KOPT-K1 (cell line): Measurements from ENCODE around the gene PPP1R12B.
A peak's percentile ranks its signal among the peaks of the same experiment; 100 is the strongest.
"Not testable (repeated sequence)": the region's sequence is repeated elsewhere in the genome, so short reads cannot be mapped to it uniquely, and the experiment has no call there.

Source experiments
- H3K27ac ChIP-seq: fragments of 200-600 bp; sonication (generic); 2 replicates; pipeline ENCODE4 v1.5.1; 2016; ENCODE audit warnings: antibody characterized with exemption, mild to moderate bottlenecking, low read depth, low read length; ENCODE audit not compliant: poor library complexity, severe bottlenecking
- H3K36me3 ChIP-seq: fragments of 200-600 bp; sonication (generic); 2 replicates; pipeline ENCODE4 v1.5.1; 2017; ENCODE audit warnings: antibody characterized with exemption, mild to moderate bottlenecking, low read length, moderate library complexity; ENCODE audit not compliant: insufficient read depth
- H3K9me3 ChIP-seq: fragments of 200-600 bp; sonication (generic); 2 replicates; pipeline ENCODE4 v1.5.1; 2017; ENCODE audit warnings: antibody characterized with exemption, low read length, mild to moderate bottlenecking; ENCODE audit not compliant: insufficient read depth, poor library complexity, severe bottlenecking

PPP1R12B gene

GRCh38 chr1:202433155-202434043 is 84.9 kb downstream of the PPP1R12B start:
- no peak overlapping the region for H3K27ac ChIP-seq
- peaks cover 15% of the 10 kb centered on the region; the same call in 1 of the 2 replicates for H3K36me3 ChIP-seq

GRCh38 chr1:202434059-202434458 is 85.6 kb downstream of the PPP1R12B start:
- H3K9me3 ChIP-seq: no peaks in the 10 kb centered on the region
- H3K36me3 ChIP-seq: peaks cover 21% of the 10 kb centered on the region; the same call in 1 of the 2 replicates
- H3K27ac ChIP-seq: no peak overlapping the region

More at GRCh38 chr1:202433155-202434043, 84.9 kb downstream of the PPP1R12B start:
- H3K9me3 ChIP-seq: no peaks in the 10 kb centered on the region

- no peak overlapping the region for H3K27ac ChIP-seq
- peaks cover 20% of the 10 kb centered on the region; the same call in 1 of the 2 replicates for H3K36me3 ChIP-seq
- H3K9me3 ChIP-seq: no peaks in the 10 kb centered on the region
Measured at GRCh38 chr1:202438393-202439174, 90.1 kb downstream of the PPP1R12B start.

- Histone ChIP-seq H3K9me3 (no peaks in the 10 kb centered on the region), H3K36me3 (peaks cover 20% of the 10 kb centered on the region; the same call in 1 of the 2 replicates), H3K27ac (no peak overlapping the region)
Measured at GRCh38 chr1:202439308-202439707, 90.8 kb downstream of the PPP1R12B start.

GRCh38 chr1:202448140-202448539 is 99.6 kb downstream of the PPP1R12B start:
- not testable (repeated sequence) for H3K27ac ChIP-seq, H3K36me3 ChIP-seq, H3K9me3 ChIP-seq

GRCh38 chr1:202451641-202452040 is 103.1 kb downstream of the PPP1R12B start:
- H3K9me3 ChIP-seq, H3K27ac ChIP-seq, H3K36me3 ChIP-seq: not testable (repeated sequence)

GRCh38 chr1:202452508-202452907 is 104.0 kb downstream of the PPP1R12B start:
- Histone ChIP-seq H3K27ac (no peak overlapping the region), H3K36me3 (no peaks in the 10 kb centered on the region), H3K9me3 (no peaks in the 10 kb centered on the region)

GRCh38 chr1:202456372-202457169 is 108.1 kb downstream of the PPP1R12B start:
- not testable (repeated sequence) for H3K27ac ChIP-seq, H3K9me3 ChIP-seq, H3K36me3 ChIP-seq

- H3K36me3 ChIP-seq, H3K27ac ChIP-seq, H3K9me3 ChIP-seq: not testable (repeated sequence)
Measured at GRCh38 chr1:202458651-202459050, 110.2 kb downstream of the PPP1R12B start.

GRCh38 chr1:202459470-202460142 is 111.1 kb downstream of the PPP1R12B start:
- not testable (repeated sequence) for H3K9me3 ChIP-seq, H3K36me3 ChIP-seq, H3K27ac ChIP-seq

- not testable (repeated sequence) for H3K9me3 ChIP-seq, H3K27ac ChIP-seq
Measured at GRCh38 chr1:202460143-202460495, 111.6 kb downstream of the PPP1R12B start.

GRCh38 chr1:202462342-202463076 is 114.0 kb downstream of the PPP1R12B start:
- Histone ChIP-seq H3K9me3 (no peaks in the 10 kb centered on the region), H3K27ac (peak overlapping the region; percentile 27)

More at GRCh38 chr1:202460143-202460495, 111.6 kb downstream of the PPP1R12B start:
- H3K36me3 ChIP-seq: not testable (repeated sequence)

GRCh38 chr1:202464153-202464742 is 115.7 kb downstream of the PPP1R12B start:
- H3K9me3 ChIP-seq, H3K36me3 ChIP-seq, H3K27ac ChIP-seq: not testable (repeated sequence)

More at GRCh38 chr1:202462342-202463076, 114.0 kb downstream of the PPP1R12B start:
- no peaks in the 10 kb centered on the region for H3K36me3 ChIP-seq
